ENCODE measurements around the gene ANKS1A.
"Not testable (repeated sequence)": the region's sequence is repeated elsewhere in the genome, so short reads cannot be mapped to it uniquely, and the experiment has no call there.

Gene ANKS1A

DNA sequence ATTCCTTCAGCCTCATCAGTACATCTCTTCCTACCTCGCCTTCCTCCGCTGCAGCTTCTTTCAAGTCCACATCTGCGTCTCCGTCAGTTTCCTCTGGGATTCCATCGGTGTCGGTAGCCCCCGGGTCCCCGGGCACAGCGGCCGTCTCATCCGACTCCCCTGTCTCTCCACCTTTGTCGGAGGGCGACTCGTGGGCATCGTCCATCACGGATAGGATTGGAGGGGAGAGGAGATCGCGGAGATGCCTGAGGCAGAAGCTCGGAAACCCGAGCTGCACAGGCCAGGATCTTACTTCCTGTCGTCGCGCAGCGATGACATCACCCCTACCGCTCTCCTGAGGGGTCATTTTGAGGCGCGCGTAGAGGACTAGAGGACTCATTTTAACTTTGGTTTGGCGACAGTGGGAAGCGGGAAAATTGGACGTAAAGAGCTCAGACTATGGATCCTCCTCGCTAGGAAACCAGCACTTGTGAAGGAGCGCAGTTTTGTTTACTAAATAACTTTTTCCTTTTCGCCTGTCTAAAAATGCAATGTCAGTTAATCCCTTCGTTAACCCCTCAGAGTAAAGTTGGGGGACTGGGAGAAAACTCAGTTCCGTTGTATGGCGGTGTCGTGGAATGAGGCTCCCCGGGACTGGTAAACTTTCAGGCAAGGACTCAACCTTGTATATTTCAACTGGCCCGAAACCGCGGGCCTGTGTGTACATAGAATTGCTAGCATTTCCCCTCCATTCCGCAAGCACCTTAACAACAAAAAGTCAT, 1.1 kb upstream of the ANKS1A start, which contains the start of gene TAF11:
TAF11 (minus strand) TSS at position 290 of the 761 bp plus-strand sequence; CDS start at position 205, 85 bp downstream.
- peak; percentile 68 to 95 (median 84) for DNase-seq

DNA sequence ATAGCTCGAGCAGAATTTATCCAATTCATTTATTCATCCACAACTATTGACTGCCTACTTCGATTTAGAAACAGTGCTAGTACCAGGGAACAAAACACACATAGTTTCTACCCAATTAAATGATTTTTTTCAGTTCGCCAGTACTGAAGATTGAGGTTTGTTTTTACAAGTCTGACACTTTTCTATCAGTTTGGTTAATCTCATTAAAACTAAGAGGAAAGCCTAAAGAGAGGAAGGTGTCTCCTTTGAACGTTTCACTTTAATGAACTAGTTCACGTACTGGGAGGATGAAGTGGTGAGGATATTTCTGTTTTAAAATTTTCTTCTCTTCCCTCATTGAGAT, 570 bp upstream of the ANKS1A start:
- DNase-seq, result peak in 1 of 5 experiments; percentile 24

DNA sequence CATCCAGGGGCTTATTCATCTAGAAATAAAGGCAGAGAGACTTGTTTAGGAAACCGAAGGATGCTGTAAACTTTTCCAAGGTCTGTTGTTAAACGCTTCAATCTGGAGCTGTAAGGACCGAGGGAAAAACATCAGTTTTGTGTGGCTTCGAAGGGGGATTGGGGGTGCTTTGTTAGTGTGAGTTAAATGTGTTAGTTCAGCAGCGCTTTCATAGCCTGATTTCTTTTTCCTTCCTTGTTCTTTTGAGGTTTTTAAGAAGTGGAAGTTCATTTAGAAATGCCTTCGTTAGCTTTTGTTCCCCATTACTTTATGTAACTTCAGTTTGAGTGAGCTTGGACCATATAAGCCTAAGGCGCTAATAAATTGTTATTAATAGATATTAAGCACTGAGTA, 1.5 kb downstream of the ANKS1A start:
- no peak for DNase-seq

DNA sequence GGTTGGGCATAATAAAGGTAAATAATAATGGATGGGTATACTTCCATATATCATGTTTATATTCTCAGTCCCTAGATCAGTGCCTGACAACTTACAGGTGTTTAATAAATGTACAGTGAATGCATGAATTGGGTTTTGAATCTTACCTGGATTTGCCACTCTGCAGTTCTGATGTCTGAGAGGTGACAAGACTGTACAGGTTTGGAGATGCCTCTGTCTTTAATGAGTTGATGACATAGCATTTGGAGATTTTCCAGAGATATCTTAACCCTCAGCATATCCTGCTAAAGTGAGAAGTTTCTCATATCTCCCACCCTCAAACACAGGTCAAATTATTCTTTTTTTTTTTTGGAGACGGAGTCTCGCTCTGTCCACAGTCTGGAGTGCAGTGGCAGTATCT, 2.2 kb downstream of the ANKS1A start:
- no peak for DNase-seq

DNA sequence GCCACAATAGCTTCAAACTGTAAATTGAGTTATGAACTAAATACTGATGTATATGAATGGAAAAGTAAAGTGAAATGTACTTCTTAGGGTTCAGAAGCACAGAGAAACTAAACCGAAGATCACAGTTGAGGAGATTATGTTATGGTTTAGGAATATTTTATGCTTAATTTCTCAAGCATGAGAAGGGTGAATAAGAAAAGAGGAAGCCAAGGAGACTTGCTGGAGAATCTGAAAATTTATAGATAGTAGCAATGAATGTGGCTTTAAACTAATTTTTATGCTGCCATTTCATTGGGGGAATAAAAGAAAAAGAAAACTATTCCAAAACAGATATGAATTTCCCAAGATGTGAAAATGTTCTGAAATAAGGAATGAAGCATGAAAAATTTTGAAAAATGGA, 5.6 kb downstream of the ANKS1A start:
- no peak for DNase-seq

DNA sequence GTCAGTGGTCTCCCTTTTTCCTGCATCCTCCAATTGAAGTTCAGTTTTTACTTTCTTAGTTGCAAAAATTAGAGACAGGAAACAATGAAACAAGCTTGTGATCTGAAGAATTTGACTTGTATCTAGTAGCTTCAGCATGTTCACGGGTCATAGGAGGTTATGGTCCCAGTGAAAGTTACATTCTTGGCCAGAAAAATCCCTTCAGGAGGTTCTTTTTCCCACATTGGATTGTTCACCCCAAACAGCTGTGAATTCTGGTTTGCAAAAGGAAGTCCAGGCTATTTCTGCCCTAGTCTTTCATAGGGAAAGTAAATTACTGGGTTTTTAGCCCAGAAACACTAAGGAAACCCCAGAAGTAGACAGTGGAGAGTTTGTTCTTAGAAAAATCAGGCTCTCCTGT, 8.1 kb downstream of the ANKS1A start:
- DNase-seq, result no peak

DNA sequence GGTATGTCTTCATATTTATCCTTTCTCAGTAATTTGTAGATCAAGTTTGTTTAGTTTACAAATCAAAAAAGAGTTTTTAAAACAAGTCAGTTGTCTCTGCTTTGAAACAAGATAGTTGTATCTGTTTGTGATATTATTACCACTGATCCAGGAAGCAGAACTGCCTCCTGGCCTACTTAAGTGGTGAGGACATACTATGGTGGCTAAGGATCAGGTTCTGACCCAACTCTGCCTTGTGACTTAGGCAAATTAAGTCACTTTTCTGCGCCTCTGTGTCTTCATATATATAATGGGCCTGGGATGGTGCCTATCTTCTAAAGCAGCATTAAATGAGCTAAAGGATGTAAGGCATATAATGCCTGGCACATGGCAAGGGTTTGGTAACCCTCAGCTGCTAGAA, 8.7 kb downstream of the ANKS1A start:
- DNase-seq, result no peak

DNA sequence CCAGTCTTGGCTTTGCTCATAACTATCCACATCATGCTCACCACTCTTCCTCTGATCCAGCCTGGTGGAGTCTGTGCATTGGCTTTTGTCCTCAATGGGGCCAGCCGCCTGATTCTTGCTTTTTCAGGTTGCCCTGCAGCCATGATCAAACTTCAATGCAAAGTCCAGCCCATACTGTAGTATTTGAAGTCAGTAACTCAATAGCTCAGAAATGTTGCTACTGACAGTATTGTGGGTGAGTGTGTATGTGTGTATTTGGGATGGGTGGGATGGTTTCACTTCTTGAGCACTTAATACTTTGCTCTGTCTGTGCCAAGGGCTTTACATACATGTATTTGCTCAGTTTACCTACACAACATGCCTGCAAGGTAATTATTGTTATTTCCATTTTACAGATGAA, 10.7 kb downstream of the ANKS1A start:
- DNase-seq, result not testable (repeated sequence)

DNA sequence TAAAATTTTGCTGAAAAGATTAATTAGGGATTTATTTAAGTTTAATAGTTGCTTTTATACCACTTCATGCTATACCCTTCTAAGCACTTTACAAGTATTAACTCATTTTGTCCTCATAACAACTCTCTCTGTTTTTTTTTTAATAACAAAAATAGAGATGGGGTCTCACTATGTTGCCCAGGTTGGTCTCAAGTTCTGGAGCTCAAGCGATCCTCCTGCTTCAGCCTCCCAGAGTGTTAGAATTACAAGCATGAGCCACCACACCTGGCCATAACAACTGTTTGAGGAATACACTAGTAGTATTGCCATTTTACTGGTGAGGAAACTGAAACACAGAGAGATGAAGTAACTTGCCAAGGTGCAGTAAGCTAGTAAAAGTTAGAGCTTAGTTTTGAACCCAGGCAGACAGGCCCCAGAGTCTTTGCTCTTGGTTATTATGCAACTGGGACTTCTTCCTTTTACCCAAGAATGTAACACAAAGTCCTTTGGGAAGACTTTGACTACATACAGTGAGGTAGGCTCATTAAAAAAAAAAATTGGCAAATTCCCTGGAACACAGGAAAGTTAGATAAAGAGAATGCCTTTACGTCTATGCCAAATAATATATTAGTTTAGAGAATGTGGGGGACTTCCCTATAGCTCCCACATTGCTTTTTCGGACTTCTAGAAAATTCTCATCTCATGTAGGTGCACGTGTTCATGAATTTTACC, 11.4 kb downstream of the ANKS1A start:
- no peak for DNase-seq

DNA sequence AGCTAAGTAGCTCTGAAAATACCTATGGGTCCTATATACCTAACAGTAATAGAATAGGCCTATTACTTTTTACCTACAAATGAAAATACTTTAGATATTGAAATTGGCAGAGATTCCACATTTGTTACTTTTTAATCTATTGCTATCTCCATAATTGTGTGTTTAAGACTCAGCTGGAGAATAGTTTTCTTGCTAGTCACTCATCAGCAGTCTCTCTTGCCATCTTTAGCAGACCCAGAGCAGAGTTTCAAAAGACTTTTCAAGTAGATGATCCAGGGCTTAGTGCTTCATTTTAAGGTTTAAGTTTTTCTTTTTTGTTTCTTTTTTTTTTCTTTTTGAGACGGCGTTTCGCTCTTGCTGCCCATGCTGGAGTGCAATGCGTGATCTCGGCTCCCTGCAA, 12.9 kb downstream of the ANKS1A start:
- DNase-seq, result no peak

DNA sequence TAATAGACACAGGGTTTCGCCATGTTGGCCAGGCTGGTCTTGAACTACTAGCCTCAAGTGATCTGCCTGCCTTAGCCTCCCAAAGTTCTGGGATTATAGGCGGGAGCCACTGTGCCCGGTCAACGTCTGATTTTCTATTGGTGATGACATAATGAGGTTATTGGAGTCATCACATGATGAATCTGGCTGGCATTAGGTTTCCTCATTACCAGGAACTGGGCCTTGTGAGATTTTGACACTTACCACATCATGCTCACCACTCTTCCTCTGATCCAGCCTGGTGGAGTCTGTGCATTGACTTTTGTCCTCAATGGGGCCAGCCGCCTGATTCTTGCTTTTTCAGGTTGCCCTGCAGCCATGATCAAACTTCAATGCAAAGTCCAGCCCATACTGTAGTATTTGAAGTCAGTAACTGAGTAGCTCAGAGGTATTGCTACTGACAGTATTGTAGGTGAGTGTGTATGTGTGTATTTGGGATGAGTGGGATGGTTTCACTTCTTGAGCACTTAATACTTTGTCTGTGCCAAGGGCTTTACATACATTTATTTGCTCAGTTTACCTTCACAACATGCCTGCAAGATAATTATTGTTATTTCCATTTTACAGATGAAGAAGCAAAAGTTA, 16.0 kb downstream of the ANKS1A start:
- no peak for DNase-seq

DNA sequence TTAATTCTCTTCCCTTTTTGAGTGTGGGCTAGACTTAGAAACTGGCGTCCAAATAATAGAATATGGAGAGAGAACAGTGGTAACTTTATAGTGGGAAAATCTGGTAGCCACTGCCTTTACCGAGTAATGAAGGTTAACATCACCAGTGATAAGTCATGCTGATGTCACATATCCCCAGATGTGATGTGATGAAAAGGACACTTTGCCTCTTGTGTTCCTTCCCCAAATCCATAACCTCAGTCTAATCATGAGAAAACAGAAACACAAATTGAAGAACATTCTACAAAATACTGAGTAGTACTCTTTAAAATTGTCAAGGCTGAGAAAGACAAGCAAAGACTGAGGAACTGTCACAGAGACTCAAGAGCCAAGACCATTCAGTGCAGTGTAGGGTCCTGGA, 17.8 kb downstream of the ANKS1A start:
- no peak for DNase-seq

DNA sequence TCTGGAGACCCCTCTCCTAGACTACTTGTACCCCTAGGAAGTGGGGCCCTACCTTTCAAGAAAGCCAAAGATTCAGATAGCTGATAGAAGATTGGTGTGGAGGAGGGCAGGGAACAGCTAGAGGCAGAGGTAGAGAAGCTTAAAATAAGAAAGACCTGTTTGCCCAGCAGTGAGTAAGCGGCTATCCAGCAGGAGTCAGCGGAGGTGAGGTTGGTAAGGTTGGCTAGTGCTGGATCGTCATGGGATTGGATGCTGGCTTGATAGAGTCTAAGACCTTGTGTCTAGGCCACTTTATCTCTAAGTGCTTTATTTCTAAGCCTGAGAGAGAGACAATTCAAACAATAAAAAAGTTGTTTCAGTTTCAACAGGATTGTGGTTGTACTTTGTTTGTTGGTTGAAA, 19.1 kb downstream of the ANKS1A start:
- DNase-seq, result no peak

DNA sequence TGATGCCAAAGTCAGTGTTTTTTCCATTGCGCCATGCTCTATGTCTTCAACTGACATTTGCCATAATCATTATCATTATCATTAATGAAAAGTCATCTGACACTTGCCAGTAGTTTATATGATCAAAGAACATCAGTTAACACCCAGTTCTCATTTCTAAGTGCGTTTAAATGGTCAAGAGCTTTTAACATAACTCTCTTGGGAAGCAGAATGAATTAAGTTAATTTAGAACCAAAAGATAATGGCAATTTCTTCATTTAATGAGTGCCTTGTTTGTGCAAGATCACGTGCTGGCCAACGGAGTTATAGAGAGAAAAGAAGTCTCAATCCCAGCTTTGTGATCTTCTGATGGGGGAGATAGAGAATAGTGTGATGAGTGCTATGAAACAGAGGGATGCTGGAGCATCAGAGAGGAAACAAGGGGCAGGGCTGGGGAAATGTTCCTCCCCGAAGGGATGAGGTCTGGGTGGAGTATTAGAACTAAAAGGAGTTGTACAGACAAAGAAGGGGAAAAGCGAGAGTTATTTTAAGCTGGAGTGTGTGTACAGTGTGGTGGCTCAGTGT, 20.3 kb downstream of the ANKS1A start:
- no peak for DNase-seq

DNA sequence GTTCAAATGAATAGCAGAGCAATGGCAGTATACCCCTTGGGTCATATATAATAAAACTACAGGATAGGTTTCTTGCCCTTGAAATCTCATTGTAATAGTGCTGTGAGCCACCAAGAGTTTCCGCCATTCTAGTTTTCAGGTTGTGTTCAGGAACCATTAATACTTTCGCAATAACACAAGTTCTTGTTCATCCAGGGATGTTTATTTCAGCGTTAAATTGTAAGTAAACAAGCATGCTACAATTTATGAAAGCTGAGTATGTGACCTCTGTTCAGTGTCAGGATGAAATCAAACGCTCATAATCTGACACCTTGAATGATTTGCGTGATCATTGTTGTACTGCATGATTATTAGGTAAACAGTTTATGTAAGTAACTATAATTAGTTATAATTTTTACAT, 22.8 kb downstream of the ANKS1A start:
- no peak for DNase-seq

DNA sequence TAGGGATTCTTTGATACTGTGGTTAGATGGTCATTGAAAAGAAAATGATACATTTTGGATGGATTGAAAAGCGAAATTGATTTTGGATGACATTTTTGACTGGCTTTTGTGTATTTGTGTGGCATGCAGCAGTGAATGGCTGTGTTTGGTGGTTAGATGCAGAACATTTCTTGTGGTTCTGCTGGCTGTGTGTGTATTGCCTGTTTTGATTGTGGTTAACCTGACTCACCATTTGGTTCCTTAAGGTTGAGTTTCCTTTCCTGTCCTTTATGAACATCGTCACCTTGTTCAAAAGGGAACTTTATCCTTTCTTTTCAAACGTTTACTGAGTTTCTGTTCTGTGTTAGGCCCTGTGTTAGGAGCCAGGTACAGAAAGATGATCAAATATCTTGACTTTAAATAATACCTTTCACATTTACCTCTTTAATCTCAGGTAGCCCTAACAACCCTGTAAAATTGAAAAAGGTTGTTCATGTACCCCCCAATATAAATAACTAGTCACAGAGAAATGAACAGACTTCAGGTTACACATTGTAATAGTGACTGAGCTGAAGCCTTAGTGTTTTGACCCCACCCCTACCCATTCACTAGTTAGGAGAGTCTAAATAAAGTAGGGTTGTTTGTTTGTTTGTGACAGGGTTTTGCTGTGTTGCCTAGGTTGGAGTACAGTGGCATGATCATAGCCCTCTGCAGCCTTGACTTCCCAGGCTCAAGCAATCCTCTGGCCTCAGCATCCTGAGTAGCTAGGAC, 23.8 kb downstream of the ANKS1A start:
- DNase-seq, result peak in 3 of 5 experiments; percentile 2 to 80 (median 48)

DNA sequence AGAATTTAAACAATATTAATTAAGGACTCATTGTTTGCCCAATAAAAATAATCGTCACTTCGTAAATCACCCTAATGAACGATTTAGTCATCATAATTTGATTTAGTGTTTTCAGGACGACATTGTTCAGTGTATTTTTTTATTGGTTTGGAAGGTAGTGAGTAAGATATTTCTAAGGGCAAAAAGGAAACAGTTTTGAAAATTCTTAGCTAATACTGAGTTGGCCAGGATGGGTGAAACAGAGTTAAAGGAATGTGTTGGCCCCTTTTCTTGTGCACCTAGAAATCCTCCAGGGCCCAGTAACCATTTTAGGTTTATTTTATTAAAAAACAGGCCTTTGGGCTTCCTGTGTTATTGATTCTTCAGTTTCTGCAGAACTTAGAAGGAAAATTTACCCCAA, 25.3 kb downstream of the ANKS1A start:
- DNase-seq, result no peak

DNA sequence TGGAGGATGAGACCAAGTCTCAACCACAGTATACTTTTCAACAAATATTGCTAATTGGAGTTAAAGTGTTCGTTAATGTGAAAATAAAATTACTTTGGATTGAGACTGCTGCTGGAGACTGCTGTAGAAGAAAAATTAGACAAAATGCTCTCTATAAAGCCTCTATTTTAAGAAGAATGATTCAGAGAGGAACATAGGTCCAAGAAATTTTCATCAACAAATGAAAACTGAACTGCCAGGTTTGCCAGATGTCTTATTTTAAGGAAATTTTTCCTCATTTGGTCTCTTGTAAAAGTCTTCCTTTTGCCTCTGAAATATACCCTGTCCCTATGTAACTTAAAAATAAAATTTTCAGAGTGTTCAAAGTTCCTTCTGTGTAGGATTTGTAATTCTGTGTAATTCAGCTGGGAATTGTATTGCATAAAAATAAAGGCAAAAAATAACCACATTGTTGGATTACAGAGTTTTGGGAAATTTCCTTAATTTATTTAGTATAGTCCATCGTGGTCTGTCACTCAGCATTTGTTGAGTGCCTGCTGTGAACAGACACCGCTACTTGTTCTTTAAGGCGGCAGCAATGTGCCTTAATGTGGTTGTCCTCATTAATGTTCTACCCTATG, 27.4 kb downstream of the ANKS1A start:
- no peak for DNase-seq

DNA sequence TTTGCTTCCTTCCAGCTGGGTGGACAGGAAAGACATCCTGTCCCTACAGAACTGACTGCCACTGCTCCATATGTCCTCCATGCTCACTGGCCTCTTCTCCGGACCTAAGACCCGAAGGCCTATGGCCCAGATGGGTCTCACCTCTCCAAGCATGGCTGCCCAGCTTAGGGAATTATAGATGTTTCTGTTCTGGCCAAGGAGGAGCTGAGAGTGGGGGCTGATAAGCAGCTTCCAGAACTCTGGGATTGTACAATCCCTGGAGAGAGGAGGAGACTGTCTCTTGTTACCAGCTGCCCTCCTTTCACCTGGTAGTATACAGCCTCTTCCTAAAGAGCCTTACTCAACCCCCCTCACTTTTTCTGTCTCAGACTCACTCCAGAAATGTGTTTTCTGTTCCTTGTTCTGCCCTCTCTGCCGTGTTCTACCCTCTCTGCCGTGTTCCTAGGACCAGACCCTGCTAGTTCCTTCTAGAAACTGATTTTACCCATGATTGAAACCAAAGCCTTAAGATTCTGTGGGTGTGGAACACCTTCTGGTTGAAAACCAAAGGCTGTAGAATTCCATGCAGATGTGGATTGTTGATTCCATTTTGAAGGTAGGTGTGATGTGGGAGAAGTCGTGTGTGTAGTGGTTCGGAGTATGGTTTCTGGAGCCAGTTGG, 28.7 kb downstream of the ANKS1A start:
- no peak for DNase-seq

DNA sequence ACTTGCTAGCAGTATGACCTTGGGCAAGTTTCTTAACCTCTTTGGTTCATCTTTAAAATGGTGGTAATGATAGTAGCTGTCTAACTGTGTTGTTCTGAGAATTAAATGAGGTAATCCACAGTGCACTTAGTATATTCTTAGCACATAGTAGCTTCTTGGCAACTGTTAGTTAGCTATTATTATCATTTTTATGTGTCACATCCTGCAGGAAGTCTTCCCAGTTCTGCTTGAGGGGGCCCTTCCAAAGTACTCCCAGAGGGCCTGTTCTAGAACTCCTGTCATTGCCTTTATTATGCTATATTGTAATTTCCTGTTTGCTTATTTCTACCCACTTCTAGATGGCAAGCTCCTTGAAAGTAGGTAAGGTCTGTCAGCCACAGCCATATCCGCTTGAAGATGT, 30.6 kb downstream of the ANKS1A start:
- DNase-seq, result no peak

DNA sequence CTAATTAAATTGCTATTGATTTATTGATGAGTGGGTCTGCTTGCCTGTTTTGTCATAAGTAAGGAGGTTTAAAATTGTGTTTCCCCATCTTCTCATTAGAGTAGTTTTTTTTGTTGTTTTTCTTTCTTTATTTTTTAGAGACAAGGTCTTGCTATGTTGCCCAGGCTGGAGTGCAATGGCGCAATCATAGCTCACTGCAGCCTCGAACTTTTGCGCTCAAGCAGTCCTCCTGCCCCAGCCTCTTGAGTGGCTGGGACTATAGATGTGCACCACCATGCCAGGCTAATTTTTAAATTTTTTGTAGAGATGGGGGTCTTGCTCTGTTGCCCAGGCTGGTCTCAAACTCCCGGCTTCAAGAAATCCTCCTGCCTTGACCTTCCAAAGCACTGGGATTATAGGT, 31.0 kb downstream of the ANKS1A start:
- DNase-seq, result no peak

DNA sequence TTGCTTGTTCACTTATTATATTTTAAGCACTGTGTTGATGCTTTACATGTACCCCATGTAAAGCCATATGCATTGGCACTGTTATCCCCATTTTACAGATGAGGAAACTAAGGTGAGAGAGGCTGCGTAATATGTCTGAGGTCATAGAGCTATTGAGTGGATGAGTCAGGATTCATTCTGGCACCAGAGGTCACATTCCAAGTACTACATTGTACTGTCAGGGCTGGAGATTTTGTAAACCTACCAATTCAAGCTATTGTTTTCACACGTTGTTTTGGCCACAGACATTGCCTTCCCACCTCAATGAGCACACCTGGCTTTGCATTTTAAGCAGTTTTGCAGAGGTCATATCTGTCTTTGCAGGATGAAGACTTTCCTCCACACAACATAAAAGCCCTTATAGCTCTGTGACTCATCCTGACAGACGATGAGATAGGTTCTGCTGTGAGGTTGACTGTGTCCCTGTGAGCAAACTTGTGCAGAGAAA, 33.2 kb downstream of the ANKS1A start:
- no peak for DNase-seq
